Measurements from ENCODE around the gene MRPL23. TPM values are rescaled to one million over a fixed set of nuclear protein-coding genes. Genes with fewer than 3 reads are reported as not detected.

The MRPL23 gene
- total and polyA plus RNA-seq, 2 of the 13 experiments (the other 11 are each of a cell fraction or from before 2014, with no cell fraction given) = 67.8 to 123 TPM

DNA sequence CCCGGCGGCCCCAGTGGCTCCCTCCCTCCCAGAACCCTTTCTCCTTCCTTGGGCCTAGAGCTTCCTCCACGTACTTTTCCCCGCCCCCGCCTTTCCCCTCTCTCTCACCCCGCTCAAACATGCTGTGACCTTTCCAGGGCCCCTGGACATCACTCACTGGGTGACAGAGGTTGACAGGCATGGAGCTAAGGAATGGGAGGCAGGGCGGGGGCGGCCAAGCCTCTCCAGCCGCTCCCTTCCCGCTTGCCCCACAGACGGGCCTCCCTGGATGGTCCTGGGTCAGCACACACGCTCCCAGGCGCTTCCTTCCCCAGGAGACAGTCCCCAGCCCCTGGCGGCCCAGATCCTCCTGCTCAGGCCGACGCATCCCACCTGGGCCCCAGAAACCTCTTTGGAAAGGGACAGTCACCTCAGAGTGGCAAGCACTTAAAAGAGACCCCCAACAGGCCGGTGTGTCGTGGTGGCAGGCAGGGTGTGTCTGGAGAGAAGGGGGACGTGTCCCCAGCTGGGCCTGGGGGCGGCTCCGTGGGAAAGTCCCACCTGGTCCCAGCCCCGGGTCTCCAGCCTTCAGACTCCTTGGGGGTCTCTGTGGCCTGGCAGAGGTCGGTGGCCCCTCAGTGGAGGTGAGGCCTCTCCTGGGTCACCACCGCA is 41.7 kb downstream of the MRPL23 start (continued):
- TF ChIP-seq, protein P1, sequence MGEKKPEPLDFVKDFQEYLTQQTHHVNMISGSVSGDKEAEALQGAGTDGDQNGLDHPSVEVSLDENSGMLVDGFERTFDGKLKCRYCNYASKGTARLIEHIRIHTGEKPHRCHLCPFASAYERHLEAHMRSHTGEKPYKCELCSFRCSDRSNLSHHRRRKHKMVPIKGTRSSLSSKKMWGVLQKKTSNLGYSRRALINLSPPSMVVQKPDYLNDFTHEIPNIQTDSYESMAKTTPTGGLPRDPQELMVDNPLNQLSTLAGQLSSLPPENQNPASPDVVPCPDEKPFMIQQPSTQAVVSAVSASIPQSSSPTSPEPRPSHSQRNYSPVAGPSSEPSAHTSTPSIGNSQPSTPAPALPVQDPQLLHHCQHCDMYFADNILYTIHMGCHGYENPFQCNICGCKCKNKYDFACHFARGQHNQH (CRISPR knock-in tag; IDR thresholded peaks at IDR 0.05) = peak; percentile 30; the same call in 1 of the 2 replicates
- TF ChIP-seq, protein P2, sequence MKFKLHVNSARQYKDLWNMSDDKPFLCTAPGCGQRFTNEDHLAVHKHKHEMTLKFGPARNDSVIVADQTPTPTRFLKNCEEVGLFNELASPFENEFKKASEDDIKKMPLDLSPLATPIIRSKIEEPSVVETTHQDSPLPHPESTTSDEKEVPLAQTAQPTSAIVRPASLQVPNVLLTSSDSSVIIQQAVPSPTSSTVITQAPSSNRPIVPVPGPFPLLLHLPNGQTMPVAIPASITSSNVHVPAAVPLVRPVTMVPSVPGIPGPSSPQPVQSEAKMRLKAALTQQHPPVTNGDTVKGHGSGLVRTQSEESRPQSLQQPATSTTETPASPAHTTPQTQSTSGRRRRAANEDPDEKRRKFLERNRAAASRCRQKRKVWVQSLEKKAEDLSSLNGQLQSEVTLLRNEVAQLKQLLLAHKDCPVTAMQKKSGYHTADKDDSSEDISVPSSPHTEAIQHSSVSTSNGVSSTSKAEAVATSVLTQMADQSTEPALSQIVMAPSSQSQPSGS (CRISPR knock-in tag; IDR thresholded peaks at IDR 0.05) = peak; percentile 33; the same call in 1 of the 2 replicates
- TF ChIP-seq POLR2AphosphoS5 (IDR thresholded peaks at IDR 0.05; ENCODE audit: low read depth, low read length) (peak; percentile 23; the same call in 1 of the 2 replicates), ZC3H4 (CRISPR knock-in tag; IDR thresholded peaks at IDR 0.05; ENCODE audit: borderline replicate concordance) (peak; percentile 98; the same call in 1 of the 2 replicates), NFATC3 (CRISPR knock-in tag; IDR thresholded peaks at IDR 0.05) (no peak), POLR2G (IDR thresholded peaks at IDR 0.05; ENCODE audit: low read depth, low read length) (peak; percentile 68), FOXO1 (CRISPR knock-in tag; IDR thresholded peaks at IDR 0.05) (0 out of 2 replicates have a peak, but pooled peaks have one; percentile 31), NR2F6 (IDR thresholded peaks at IDR 0.05) (peak; percentile 61), NR2F6 (CRISPR knock-in tag; IDR thresholded peaks at IDR 0.05) (peak; percentile 88), FOSL2 (CRISPR knock-in tag; IDR thresholded peaks at IDR 0.05) (peak; percentile 31; the same call in 1 of the 2 replicates), THAP11 (CRISPR knock-in tag; IDR thresholded peaks at IDR 0.05) (peak; percentile 45; the same call in 1 of the 2 replicates), ZBTB7B (CRISPR knock-in tag; IDR thresholded peaks at IDR 0.05) (peak; percentile 72; the same call in 1 of the 2 replicates), HOXD1 (CRISPR knock-in tag; IDR thresholded peaks at IDR 0.05) (peak; percentile 92), ZMYM3 (CRISPR knock-in tag; IDR thresholded peaks at IDR 0.05) (no peak)
- TF ChIP-seq, protein P3, sequence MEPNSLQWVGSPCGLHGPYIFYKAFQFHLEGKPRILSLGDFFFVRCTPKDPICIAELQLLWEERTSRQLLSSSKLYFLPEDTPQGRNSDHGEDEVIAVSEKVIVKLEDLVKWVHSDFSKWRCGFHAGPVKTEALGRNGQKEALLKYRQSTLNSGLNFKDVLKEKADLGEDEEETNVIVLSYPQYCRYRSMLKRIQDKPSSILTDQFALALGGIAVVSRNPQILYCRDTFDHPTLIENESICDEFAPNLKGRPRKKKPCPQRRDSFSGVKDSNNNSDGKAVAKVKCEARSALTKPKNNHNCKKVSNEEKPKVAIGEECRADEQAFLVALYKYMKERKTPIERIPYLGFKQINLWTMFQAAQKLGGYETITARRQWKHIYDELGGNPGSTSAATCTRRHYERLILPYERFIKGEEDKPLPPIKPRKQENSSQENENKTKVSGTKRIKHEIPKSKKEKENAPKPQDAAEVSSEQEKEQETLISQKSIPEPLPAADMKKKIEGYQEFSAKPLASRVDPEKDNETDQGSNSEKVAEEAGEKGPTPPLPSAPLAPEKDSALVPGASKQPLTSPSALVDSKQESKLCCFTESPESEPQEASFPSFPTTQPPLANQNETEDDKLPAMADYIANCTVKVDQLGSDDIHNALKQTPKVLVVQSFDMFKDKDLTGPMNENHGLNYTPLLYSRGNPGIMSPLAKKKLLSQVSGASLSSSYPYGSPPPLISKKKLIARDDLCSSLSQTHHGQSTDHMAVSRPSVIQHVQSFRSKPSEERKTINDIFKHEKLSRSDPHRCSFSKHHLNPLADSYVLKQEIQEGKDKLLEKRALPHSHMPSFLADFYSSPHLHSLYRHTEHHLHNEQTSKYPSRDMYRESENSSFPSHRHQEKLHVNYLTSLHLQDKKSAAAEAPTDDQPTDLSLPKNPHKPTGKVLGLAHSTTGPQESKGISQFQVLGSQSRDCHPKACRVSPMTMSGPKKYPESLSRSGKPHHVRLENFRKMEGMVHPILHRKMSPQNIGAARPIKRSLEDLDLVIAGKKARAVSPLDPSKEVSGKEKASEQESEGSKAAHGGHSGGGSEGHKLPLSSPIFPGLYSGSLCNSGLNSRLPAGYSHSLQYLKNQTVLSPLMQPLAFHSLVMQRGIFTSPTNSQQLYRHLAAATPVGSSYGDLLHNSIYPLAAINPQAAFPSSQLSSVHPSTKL (CRISPR knock-in tag; IDR thresholded peaks at IDR 0.05) = 0 out of 2 replicates have a peak, but pooled peaks have one; percentile 20
- TF ChIP-seq, protein P4, sequence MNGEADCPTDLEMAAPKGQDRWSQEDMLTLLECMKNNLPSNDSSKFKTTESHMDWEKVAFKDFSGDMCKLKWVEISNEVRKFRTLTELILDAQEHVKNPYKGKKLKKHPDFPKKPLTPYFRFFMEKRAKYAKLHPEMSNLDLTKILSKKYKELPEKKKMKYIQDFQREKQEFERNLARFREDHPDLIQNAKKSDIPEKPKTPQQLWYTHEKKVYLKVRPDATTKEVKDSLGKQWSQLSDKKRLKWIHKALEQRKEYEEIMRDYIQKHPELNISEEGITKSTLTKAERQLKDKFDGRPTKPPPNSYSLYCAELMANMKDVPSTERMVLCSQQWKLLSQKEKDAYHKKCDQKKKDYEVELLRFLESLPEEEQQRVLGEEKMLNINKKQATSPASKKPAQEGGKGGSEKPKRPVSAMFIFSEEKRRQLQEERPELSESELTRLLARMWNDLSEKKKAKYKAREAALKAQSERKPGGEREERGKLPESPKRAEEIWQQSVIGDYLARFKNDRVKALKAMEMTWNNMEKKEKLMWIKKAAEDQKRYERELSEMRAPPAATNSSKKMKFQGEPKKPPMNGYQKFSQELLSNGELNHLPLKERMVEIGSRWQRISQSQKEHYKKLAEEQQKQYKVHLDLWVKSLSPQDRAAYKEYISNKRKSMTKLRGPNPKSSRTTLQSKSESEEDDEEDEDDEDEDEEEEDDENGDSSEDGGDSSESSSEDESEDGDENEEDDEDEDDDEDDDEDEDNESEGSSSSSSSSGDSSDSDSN (CRISPR knock-in tag; IDR thresholded peaks at IDR 0.05) = peak; percentile 31; the same call in 1 of the 2 replicates
- TF ChIP-seq, protein P5, sequence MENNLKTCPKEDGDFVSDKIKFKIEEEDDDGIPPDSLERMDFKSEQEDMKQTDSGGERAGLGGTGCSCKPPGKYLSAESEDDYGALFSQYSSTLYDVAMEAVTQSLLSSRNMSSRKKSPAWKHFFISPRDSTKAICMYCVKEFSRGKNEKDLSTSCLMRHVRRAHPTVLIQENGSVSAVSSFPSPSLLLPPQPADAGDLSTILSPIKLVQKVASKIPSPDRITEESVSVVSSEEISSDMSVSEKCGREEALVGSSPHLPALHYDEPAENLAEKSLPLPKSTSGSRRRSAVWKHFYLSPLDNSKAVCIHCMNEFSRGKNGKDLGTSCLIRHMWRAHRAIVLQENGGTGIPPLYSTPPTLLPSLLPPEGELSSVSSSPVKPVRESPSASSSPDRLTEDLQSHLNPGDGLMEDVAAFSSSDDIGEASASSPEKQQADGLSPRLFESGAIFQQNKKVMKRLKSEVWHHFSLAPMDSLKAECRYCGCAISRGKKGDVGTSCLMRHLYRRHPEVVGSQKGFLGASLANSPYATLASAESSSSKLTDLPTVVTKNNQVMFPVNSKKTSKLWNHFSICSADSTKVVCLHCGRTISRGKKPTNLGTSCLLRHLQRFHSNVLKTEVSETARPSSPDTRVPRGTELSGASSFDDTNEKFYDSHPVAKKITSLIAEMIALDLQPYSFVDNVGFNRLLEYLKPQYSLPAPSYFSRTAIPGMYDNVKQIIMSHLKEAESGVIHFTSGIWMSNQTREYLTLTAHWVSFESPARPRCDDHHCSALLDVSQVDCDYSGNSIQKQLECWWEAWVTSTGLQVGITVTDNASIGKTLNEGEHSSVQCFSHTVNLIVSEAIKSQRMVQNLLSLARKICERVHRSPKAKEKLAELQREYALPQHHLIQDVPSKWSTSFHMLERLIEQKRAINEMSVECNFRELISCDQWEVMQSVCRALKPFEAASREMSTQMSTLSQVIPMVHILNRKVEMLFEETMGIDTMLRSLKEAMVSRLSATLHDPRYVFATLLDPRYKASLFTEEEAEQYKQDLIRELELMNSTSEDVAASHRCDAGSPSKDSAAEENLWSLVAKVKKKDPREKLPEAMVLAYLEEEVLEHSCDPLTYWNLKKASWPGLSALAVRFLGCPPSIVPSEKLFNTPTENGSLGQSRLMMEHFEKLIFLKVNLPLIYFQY (CRISPR knock-in tag; IDR thresholded peaks at IDR 0.05; ENCODE audit: borderline replicate concordance) = peak; percentile 34; the same call in 1 of the 2 replicates

Measured in HepG2 (cell line).